ENCODE measurements around the gene RGCC. TPM values are rescaled to one million over a fixed set of nuclear protein-coding genes. Genes with fewer than 3 reads are reported as not detected.

RGCC gene
- total RNA-seq, 1 experiment from 2014 or later: 2.6 TPM

GRCh38 chr13:41512441-41512840, 55.1 kb downstream of the RGCC start:
- no peak for ATAC-seq

GRCh38 chr13:41513600-41513999, 56.2 kb downstream of the RGCC start:
- DNase-seq: no peak
- Histone ChIP-seq H3K27me3 (ENCODE audit: low read length) (no peaks in the 10 kb centered on the region), H3F3A (ENCODE audit: low read length, unreplicated experiment) (no peaks in the 10 kb centered on the region), H3K9ac (ENCODE audit: low read length) (no peak overlapping the region), H3K27ac (ENCODE audit: low read length) (no peak overlapping the region), H3K4me1 (ENCODE audit: insufficient read depth, low read length) (no peaks in the 10 kb centered on the region), H3K9me3 (ENCODE audit: low read length) (no peaks in the 10 kb centered on the region), H3K79me2 (ENCODE audit: low read length) (no peaks in the 10 kb centered on the region), H3K4me3 (ENCODE audit: low read length) (no peak overlapping the region), H4K20me1 (ENCODE audit: low read length) (no peaks in the 10 kb centered on the region), H3K4me2 (ENCODE audit: low read length) (no peak overlapping the region), H3K9me2 (replicated peaks; ENCODE audit: low read length) (no peaks in the 10 kb centered on the region), H2AFZ (ENCODE audit: low read length) (no peak overlapping the region), H3K36me3 (ENCODE audit: low read depth, low read length) (no peaks in the 10 kb centered on the region)
- intact Hi-C loops (cut with micrococcal nuclease): no loop called here
- BruUV-seq (replicated peaks): no TSS peak
- TF ChIP-seq CTCF (conservative IDR thresholded peaks at IDR 0.05; ENCODE audit: low read depth, low read length) (no peak), EZH2phosphoT487 (IDR thresholded peaks at IDR 0.05; ENCODE audit: borderline replicate concordance, low read length) (no peak), EZH2 (IDR thresholded peaks at IDR 0.05; ENCODE audit: low read length, unreplicated experiment) (no peak)
- no peak for ATAC-seq
- POLR2A ChIA-PET (ENCODE audit: unreplicated experiment): interaction anchor here (0.7 kb wide), 1 partner anchor 321 kb away, joined by 3 read pairs; no protein-coding TSS in a partner anchor
- CTCF ChIA-PET: no interaction called here

More at GRCh38 chr13:41512441-41512840, 55.1 kb downstream of the RGCC start:
- ChIA-PET CTCF (no interaction called here), POLR2A (ENCODE audit: unreplicated experiment) (no interaction called here)
- Histone ChIP-seq H3K9me2 (replicated peaks; ENCODE audit: low read length) (no peaks in the 10 kb centered on the region), H3K79me2 (ENCODE audit: low read length) (no peaks in the 10 kb centered on the region), H3K4me2 (ENCODE audit: low read length) (no peak overlapping the region), H3F3A (ENCODE audit: low read length, unreplicated experiment) (no peaks in the 10 kb centered on the region), H3K9ac (ENCODE audit: low read length) (no peak overlapping the region), H3K36me3 (ENCODE audit: low read depth, low read length) (no peaks in the 10 kb centered on the region), H3K27ac (ENCODE audit: low read length) (no peak overlapping the region), H3K9me3 (ENCODE audit: low read length) (no peaks in the 10 kb centered on the region), H4K20me1 (ENCODE audit: low read length) (no peaks in the 10 kb centered on the region), H2AFZ (ENCODE audit: low read length) (no peak overlapping the region), H3K27me3 (ENCODE audit: low read length) (no peaks in the 10 kb centered on the region), H3K4me3 (ENCODE audit: low read length) (no peak overlapping the region), H3K4me1 (ENCODE audit: insufficient read depth, low read length) (no peaks in the 10 kb centered on the region)
- no peak for TF ChIP-seq EZH2 (IDR thresholded peaks at IDR 0.05; ENCODE audit: low read length, unreplicated experiment)
- TF ChIP-seq EZH2phosphoT487 (IDR thresholded peaks at IDR 0.05; ENCODE audit: borderline replicate concordance, low read length): no peak
- no peak for TF ChIP-seq CTCF (conservative IDR thresholded peaks at IDR 0.05; ENCODE audit: low read depth, low read length)
- DNase-seq: no peak
- no TSS peak for BruUV-seq (replicated peaks)
- intact Hi-C loops (cut with micrococcal nuclease): no loop called here

GRCh38 chr13:41514853-41515395, 57.6 kb downstream of the RGCC start:
- no peak overlapping the region for H3K4me2 ChIP-seq (ENCODE audit: low read length)
- no TSS peak for BruUV-seq (replicated peaks)
- H3K9me2 ChIP-seq (replicated peaks; ENCODE audit: low read length): no peaks in the 10 kb centered on the region
- ChIA-PET CTCF (no interaction called here), POLR2A (ENCODE audit: unreplicated experiment) (no interaction called here)
- no peaks in the 10 kb centered on the region for H3K79me2 ChIP-seq (ENCODE audit: low read length)
- no peak overlapping the region for H2AFZ ChIP-seq (ENCODE audit: low read length)
- H3K27me3 ChIP-seq (ENCODE audit: low read length): no peaks in the 10 kb centered on the region
- no peak overlapping the region for H3K9ac ChIP-seq (ENCODE audit: low read length)
- TF ChIP-seq EZH2phosphoT487 (IDR thresholded peaks at IDR 0.05; ENCODE audit: borderline replicate concordance, low read length) (no peak), CTCF (conservative IDR thresholded peaks at IDR 0.05; ENCODE audit: low read depth, low read length) (no peak), EZH2 (IDR thresholded peaks at IDR 0.05; ENCODE audit: low read length, unreplicated experiment) (no peak)
- H3K27ac ChIP-seq (ENCODE audit: low read length): no peak overlapping the region
- H3K36me3 ChIP-seq (ENCODE audit: low read depth, low read length): no peaks in the 10 kb centered on the region
- ATAC-seq (no peak), DNase-seq (no peak)
- H4K20me1 ChIP-seq (ENCODE audit: low read length): no peaks in the 10 kb centered on the region
- no peaks in the 10 kb centered on the region for H3F3A ChIP-seq (ENCODE audit: low read length, unreplicated experiment)
- H3K4me1 ChIP-seq (ENCODE audit: insufficient read depth, low read length): no peaks in the 10 kb centered on the region
- H3K4me3 ChIP-seq (ENCODE audit: low read length): no peak overlapping the region
- no peaks in the 10 kb centered on the region for H3K9me3 ChIP-seq (ENCODE audit: low read length)
- intact Hi-C loops (cut with micrococcal nuclease): no loop called here

Measured in PC-3 (cell line).